Measurements from ENCODE around the gene DGKA. TPM values are rescaled to one million over a fixed set of nuclear protein-coding genes. Genes with fewer than 3 reads are reported as not detected.

Gene DGKA
- total and polyA plus RNA-seq, 2 of the 13 experiments (the other 11 are each of a cell fraction or from before 2014, with no cell fraction given), result 2.4 to 5.4 TPM

DNA sequence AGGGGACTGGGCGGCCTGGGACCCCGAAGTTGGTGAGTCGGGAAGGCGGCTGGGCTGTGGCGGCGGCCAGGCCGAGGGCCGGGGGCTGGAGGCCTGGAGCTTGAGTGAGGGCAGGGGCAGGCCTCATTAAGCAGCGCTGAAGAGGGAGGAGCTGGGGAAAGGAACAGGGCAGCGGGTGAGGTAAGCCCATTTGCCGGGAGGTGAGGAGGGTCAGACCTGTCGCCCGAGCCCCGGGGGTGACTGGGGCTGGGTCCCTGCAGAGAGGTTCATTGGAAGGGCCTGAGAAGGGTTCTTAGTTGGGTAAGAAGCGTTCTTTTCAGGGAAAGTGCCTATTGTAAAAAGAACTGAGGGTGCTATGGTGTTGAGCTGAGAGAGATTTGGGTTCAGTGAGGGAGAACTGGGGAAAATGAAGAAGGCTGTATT, 43.4 kb downstream of the DGKA start (continued):
- TF ChIP-seq, protein P1, sequence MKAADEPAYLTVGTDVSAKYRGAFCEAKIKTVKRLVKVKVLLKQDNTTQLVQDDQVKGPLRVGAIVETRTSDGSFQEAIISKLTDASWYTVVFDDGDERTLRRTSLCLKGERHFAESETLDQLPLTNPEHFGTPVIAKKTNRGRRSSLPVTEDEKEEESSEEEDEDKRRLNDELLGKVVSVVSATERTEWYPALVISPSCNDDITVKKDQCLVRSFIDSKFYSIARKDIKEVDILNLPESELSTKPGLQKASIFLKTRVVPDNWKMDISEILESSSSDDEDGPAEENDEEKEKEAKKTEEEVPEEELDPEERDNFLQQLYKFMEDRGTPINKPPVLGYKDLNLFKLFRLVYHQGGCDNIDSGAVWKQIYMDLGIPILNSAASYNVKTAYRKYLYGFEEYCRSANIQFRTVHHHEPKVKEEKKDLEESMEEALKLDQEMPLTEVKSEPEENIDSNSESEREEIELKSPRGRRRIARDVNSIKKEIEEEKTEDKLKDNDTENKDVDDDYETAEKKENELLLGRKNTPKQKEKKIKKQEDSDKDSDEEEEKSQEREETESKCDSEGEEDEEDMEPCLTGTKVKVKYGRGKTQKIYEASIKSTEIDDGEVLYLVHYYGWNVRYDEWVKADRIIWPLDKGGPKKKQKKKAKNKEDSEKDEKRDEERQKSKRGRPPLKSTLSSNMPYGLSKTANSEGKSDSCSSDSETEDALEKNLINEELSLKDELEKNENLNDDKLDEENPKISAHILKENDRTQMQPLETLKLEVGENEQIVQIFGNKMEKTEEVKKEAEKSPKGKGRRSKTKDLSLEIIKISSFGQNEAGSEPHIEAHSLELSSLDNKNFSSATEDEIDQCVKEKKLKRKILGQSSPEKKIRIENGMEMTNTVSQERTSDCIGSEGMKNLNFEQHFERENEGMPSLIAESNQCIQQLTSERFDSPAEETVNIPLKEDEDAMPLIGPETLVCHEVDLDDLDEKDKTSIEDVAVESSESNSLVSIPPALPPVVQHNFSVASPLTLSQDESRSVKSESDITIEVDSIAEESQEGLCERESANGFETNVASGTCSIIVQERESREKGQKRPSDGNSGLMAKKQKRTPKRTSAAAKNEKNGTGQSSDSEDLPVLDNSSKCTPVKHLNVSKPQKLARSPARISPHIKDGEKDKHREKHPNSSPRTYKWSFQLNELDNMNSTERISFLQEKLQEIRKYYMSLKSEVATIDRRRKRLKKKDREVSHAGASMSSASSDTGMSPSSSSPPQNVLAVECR (CRISPR knock-in tag; IDR thresholded peaks at IDR 0.05; ENCODE audit: borderline replicate concordance), result peak; percentile 12
- TF ChIP-seq HMG20B (CRISPR knock-in tag; conservative IDR thresholded peaks at IDR 0.05) (no peak), SAP130 (CRISPR knock-in tag; IDR thresholded peaks at IDR 0.05; ENCODE audit: low read depth) (no peak), NR1H2 (CRISPR knock-in tag; IDR thresholded peaks at IDR 0.05; ENCODE audit: borderline replicate concordance, low read depth) (no peak), NFIC (IDR thresholded peaks at IDR 0.05; ENCODE audit: low read length) (no peak), DMAP1 (CRISPR knock-in tag; IDR thresholded peaks at IDR 0.05) (0 out of 2 replicates have a peak, but pooled peaks have one; percentile 1), FOXK1 (CRISPR knock-in tag; IDR thresholded peaks at IDR 0.05; ENCODE audit: borderline replicate concordance, low read depth) (no peak), ZNF362 (CRISPR knock-in tag; IDR thresholded peaks at IDR 0.05; ENCODE audit: borderline replicate concordance) (0 out of 2 replicates have a peak, but pooled peaks have one; percentile 4), U2AF1 (optimal IDR thresholded peaks at IDR 0.05; ENCODE audit: low read depth, low read length) (peak; percentile 60), ZNF329 (CRISPR knock-in tag; IDR thresholded peaks at IDR 0.05; ENCODE audit: low read depth) (peak; percentile 21; the same call in 1 of the 2 replicates), ZNF350 (CRISPR knock-in tag; IDR thresholded peaks at IDR 0.05; ENCODE audit: borderline replicate concordance, low read depth) (0 out of 2 replicates have a peak, but pooled peaks have one; percentile 48), ZNF124 (CRISPR knock-in tag; IDR thresholded peaks at IDR 0.05) (no peak), ZBTB20 (CRISPR knock-in tag; IDR thresholded peaks at IDR 0.05; ENCODE audit: borderline replicate concordance, low read depth) (0 out of 2 replicates have a peak, but pooled peaks have one; percentile 41), ZNF33A (CRISPR knock-in tag; IDR thresholded peaks at IDR 0.05; ENCODE audit: borderline replicate concordance) (no peak), THAP8 (CRISPR knock-in tag; IDR thresholded peaks at IDR 0.05; ENCODE audit: borderline replicate concordance) (peak; percentile 72; the same call in 1 of the 2 replicates), RBFOX2 (IDR thresholded peaks at IDR 0.05; ENCODE audit: low read depth, low read length) (peak; percentile 70), IRX3 (CRISPR knock-in tag; IDR thresholded peaks at IDR 0.05; ENCODE audit: borderline replicate concordance, low read depth) (0 out of 2 replicates have a peak, but pooled peaks have one; percentile 24)
- TF ChIP-seq, protein P2, sequence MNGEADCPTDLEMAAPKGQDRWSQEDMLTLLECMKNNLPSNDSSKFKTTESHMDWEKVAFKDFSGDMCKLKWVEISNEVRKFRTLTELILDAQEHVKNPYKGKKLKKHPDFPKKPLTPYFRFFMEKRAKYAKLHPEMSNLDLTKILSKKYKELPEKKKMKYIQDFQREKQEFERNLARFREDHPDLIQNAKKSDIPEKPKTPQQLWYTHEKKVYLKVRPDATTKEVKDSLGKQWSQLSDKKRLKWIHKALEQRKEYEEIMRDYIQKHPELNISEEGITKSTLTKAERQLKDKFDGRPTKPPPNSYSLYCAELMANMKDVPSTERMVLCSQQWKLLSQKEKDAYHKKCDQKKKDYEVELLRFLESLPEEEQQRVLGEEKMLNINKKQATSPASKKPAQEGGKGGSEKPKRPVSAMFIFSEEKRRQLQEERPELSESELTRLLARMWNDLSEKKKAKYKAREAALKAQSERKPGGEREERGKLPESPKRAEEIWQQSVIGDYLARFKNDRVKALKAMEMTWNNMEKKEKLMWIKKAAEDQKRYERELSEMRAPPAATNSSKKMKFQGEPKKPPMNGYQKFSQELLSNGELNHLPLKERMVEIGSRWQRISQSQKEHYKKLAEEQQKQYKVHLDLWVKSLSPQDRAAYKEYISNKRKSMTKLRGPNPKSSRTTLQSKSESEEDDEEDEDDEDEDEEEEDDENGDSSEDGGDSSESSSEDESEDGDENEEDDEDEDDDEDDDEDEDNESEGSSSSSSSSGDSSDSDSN (CRISPR knock-in tag; IDR thresholded peaks at IDR 0.05), result peak; percentile 70; the same call in 1 of the 2 replicates
- TF ChIP-seq, protein P3, sequence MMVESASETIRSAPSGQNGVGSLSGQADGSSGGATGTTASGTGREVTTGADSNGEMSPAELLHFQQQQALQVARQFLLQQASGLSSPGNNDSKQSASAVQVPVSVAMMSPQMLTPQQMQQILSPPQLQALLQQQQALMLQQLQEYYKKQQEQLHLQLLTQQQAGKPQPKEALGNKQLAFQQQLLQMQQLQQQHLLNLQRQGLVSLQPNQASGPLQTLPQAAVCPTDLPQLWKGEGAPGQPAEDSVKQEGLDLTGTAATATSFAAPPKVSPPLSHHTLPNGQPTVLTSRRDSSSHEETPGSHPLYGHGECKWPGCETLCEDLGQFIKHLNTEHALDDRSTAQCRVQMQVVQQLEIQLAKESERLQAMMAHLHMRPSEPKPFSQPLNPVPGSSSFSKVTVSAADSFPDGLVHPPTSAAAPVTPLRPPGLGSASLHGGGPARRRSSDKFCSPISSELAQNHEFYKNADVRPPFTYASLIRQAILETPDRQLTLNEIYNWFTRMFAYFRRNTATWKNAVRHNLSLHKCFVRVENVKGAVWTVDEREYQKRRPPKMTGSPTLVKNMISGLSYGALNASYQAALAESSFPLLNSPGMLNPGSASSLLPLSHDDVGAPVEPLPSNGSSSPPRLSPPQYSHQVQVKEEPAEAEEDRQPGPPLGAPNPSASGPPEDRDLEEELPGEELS (CRISPR knock-in tag; IDR thresholded peaks at IDR 0.05), result no peak
